Endothelial cell (in vitro differentiated cells): Measurements from ENCODE around the gene CLEC4G. TPM values are rescaled to one million over a fixed set of nuclear protein-coding genes. Genes with fewer than 3 reads are reported as not detected.

ENCODE experiments used
- DNase-seq: peaks from one replicate; pipeline ENCODE4 v3.0.0; 2021; ENCODE audit warnings: low spot score
- H3K27ac Mint-ChIP-seq: one replicate; pipeline ENCODE4 v1.8.0; 2021; ENCODE audit warnings: mixed read lengths, inconsistent platforms; ENCODE audit not compliant: unreplicated experiment
- H3K27me3 Mint-ChIP-seq: one replicate; pipeline ENCODE4 v1.8.0; 2021; ENCODE audit warnings: mild to moderate bottlenecking, moderate library complexity, mixed read lengths, inconsistent platforms; ENCODE audit not compliant: unreplicated experiment
- H3K36me3 Mint-ChIP-seq: one replicate; pipeline ENCODE4 v1.8.0; 2021; ENCODE audit warnings: mild to moderate bottlenecking, low read depth, mixed read lengths, inconsistent platforms; ENCODE audit not compliant: unreplicated experiment
- H3K4me1 Mint-ChIP-seq: one replicate; pipeline ENCODE4 v1.8.0; 2021; ENCODE audit warnings: mild to moderate bottlenecking, mixed read lengths, inconsistent platforms; ENCODE audit not compliant: unreplicated experiment
- H3K4me3 Mint-ChIP-seq: one replicate; pipeline ENCODE4 v1.8.0; 2021; ENCODE audit warnings: mild to moderate bottlenecking, mixed read lengths, inconsistent platforms; ENCODE audit not compliant: unreplicated experiment
- H3K9me3 Mint-ChIP-seq: one replicate; pipeline ENCODE4 v1.8.0; 2021; ENCODE audit warnings: mixed read lengths, inconsistent platforms; ENCODE audit not compliant: unreplicated experiment
- total RNA-seq: library from RNA; stranded (reverse); fragmentation: NEBNext Ultra II Directional; extraction: Animal tissue kit (Norgen Biotek cat#: 25700); gene quantifications from one replicate; pipeline ENCODE4 v1.2.1, GENCODE V29; 2021; ENCODE audit not compliant: unreplicated experiment
- TF ChIP-seq, protein P1 (sequence below): fragments of 200-600 bp; sonication (generic); IDR thresholded peaks from one replicate; pipeline ENCODE4 v1.5.0; 2021; ENCODE audit warnings: antibody characterized with exemption; ENCODE audit not compliant: unreplicated experiment

Gene CLEC4G
- total RNA-seq, 1 donor from 2014 or later = not detected

DNA sequence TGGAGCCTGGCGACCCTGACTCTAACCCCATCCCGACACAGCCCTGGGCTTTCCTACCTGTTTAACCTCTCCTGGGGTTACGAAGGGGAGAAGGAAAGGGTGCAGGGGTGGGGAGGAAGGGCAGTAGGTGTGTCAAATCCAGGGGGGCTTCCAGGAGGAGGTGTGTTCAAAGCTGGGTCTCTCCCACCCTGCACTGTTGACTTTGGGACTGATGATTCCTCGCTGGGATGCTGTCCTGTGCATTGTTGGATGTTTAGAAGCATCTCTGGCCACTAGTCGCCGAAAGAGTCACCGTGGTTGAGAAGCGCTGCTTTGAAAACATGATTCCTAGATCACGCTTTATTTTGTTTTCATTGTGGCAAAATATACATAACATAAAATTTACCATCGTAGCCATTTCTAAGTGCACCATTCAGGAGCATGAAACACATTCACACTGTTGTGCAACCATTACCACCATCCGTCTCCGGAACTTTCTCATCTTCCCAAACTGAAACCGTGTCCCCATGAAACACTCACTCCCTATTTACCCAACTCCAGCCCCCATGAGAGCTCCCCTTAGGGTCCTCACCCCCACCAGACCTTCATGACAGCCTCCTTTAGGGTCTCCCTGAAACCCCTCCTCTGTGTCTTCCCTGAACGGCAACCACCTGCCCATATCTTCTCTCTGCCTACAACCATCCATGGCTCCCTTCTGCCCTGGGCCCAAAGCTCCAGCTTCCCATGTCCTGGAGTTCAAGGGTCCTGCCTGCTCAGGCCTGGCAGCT is 25.5 kb downstream of the CLEC4G start:
- Mint-ChIP-seq H3K27me3 (peaks cover 11% of the 10 kb centered on the region), H3K4me3 (no peak overlapping the region), H3K4me1 (no peaks in the 10 kb centered on the region), H3K27ac (no peak overlapping the region), H3K9me3 (no peaks in the 10 kb centered on the region), H3K36me3 (no peaks in the 10 kb centered on the region)
- DNase-seq = no peak
- TF ChIP-seq, protein P1, sequence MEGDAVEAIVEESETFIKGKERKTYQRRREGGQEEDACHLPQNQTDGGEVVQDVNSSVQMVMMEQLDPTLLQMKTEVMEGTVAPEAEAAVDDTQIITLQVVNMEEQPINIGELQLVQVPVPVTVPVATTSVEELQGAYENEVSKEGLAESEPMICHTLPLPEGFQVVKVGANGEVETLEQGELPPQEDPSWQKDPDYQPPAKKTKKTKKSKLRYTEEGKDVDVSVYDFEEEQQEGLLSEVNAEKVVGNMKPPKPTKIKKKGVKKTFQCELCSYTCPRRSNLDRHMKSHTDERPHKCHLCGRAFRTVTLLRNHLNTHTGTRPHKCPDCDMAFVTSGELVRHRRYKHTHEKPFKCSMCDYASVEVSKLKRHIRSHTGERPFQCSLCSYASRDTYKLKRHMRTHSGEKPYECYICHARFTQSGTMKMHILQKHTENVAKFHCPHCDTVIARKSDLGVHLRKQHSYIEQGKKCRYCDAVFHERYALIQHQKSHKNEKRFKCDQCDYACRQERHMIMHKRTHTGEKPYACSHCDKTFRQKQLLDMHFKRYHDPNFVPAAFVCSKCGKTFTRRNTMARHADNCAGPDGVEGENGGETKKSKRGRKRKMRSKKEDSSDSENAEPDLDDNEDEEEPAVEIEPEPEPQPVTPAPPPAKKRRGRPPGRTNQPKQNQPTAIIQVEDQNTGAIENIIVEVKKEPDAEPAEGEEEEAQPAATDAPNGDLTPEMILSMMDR = no peak

DNA sequence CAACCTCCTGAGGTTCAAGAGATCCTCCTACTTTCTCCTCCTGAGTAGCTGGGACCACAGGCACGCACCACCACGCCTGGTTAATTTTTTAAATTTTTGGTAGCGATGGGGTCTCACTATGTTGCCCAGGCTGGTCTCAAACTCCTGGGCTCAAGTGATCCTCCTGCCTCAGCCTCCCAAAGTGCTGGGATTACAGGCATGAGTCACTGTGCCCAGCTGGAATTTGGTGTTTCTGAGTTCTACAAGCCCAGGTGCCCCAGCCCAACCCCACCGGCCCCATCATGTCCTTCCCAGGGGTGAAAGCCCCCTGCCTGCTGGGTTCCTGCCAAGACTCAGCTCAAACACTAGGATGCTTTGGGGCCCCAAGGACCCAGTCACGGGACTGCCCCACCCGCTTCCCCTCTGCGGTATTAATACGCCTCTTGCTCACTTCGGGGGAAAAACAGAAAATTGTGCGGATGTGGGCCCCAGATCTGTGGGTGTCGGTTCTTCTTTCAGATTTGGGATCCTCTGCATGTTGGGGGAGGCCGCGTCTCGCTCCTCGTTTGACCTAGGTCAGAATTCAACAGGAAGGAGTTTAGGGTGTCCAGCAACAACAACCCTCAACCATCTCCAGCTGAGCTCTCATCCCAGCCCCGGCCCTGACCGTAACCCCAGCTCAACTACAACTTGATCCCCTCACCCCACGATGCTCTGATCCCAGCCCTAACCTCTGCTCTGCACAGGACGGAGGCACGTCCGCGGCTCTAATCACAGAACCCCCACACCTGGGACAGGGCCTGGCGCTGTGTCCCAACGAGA is 26.3 kb downstream of the CLEC4G start:
- Mint-ChIP-seq H3K4me3 (no peak overlapping the region), H3K4me1 (no peaks in the 10 kb centered on the region), H3K9me3 (no peaks in the 10 kb centered on the region), H3K27ac (no peak overlapping the region), H3K36me3 (no peaks in the 10 kb centered on the region), H3K27me3 (peaks cover 11% of the 10 kb centered on the region)
- TF ChIP-seq, protein P1 = no peak
- no peak for DNase-seq

DNA sequence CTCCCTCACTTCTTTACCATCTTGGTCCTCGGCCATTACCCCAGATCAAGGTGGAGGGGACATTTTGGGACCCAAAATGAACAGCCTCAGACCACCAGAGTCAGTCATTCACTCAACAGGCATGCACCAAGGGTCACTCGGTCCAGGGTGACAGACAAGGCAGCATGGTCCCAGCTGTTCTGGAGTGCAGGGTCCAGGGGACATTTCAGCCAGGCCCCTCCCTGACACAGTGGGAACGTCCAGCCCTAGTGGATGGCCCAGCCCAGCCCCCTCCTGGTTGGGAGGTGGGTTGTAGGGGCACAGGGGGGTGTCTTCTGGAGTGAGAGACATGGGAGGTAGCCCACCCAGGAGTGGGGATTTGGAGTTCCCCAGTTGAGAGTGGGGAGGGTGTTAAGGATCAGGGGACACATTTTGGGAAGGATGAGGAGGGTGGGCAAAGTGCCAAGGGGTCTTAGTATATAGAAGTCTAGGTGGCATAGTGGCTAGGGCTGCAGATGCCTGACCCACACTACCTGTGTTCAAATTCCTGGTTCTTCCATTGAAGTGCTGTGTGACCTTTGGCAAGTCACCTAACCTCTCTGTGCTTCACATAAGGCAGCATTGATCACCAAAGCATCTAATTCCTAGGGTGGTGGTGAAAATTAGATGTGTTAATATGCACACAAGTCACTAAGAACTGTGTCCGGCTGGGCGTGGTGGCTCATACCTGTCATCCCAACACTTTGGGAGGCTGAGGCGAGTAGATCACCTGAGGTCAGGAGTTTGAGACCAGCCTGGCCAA is 27.4 kb downstream of the CLEC4G start:
- Mint-ChIP-seq H3K4me3 (no peak overlapping the region), H3K9me3 (no peaks in the 10 kb centered on the region), H3K27ac (no peak overlapping the region), H3K27me3 (peaks cover 13% of the 10 kb centered on the region), H3K4me1 (no peaks in the 10 kb centered on the region), H3K36me3 (no peaks in the 10 kb centered on the region)
- no peak for DNase-seq
- TF ChIP-seq, protein P1 = no peak

DNA sequence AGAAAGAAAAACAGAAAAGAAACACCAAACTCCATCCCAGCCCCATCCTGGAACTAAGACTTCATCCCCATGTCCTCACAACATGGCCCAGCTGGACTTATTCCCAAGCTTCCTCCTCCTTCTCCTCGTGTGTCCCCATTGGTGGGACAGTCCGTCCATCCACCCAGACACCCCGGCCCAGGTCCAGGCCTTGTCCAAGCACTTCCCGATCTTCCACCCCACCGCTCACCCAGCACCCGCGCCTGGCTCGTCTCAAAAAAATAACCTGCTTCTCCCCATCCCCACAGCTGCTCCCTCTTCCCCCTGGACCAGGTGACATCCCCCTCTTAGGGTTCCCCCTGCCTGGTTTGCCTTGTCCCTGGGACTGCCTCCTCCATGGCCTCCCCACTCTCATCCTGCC is 28.6 kb downstream of the CLEC4G start:
- DNase-seq = no peak
- Mint-ChIP-seq H3K9me3 (no peaks in the 10 kb centered on the region), H3K27ac (no peak overlapping the region), H3K27me3 (peaks cover 16% of the 10 kb centered on the region), H3K4me1 (no peaks in the 10 kb centered on the region), H3K4me3 (no peak overlapping the region), H3K36me3 (no peaks in the 10 kb centered on the region)
- TF ChIP-seq, protein P1 = no peak
